Astrocyte of the hippocampus (primary cell): ENCODE results near the gene DEGS1.
"Not testable (repeated sequence)": the region's sequence is repeated elsewhere in the genome, so short reads cannot be mapped to it uniquely, and the experiment has no call there.

Experiments used
- DNase-seq: peaks from one replicate; pipeline ENCODE4 v3.0.0; 2011; ENCODE audit warnings: low read depth, low spot score

Gene DEGS1

DNA sequence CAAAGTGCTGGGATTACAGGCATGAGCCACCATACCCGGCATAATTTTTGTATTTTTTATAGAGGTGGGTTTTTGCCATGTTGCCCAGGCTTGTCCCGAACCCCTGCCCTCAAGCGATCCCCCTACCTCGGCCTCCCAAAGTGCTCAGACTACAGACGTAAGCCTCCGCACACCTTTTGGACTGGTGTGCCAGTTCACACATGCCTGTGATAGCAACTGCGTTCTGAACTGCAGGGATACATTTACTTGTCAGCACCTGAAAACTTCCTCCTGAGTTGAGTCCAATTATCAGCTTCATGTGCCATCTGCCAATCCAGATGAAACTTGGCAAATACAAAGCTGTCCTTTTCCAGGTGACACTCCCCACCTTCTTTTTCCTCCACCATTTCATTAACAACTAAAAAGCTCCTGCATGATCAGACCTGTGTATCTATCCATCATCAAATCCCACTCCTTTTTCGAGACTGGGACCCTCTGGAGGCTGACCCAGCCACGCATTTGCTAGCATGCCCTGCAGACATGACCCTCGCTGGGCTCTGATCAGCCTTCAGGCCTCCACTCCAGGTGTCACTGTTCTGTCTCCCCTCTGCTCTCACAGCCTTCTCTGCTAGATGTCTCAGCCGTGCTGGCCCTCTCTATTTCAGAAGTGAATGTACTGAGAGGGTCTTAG is 2.1 kb upstream of the DEGS1 start:
- DNase-seq = no peak

DNA sequence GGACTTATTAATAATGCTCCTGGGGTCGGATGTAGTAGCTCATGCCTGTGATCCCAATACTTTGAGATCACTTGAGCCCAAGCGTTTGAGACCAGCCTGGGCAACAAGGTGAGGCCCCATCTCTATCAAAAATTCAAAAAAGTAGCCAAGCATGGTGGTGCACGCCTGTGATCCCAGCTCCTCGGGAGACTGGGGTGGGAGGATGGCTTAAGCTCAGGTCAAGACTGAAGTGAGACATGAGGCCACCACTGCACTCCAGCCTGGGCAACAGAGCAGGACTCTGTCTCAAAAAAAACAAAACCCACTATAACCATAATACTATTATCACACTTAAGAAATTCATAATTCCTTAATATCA is 1.6 kb upstream of the DEGS1 start:
- DNase-seq = no peak

DNA sequence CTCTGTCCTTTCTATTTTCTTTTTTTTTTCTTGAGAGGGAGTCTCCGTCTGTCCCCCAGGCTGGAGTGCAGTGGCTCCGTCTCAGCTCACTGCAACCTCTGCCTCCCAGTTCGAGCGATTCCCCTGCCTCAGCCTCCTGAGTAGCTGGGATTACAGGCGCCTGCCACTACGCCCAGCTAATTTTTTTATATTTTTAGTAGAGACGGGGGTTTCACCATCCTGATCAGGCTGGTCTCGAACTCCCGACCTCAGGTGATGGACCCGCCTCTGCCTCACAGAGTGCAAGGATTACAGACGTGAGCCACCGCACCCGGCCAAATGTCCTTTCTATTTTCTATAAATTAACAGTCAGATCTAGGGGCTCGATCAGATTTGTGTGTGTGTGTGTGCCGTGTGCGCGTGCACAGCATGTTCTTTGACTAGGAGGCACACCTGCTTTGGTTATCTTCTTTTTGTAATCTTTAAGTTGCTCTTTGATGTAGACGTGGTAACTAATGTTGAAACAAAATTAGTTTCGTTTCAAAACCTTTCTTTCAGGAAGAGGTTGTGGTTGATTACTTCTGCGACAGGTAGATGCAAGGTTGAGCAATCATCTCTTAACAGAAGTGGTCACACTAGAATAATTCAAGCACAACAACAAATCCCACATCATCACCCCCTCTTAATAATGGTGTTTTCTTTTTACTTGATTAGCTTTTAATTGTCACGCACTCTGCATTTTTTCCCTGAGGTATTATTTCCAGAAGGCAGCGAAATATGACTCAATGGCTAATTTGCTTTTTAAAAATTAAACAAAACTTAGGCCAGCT is 779 bp upstream of the DEGS1 start:
- no peak for DNase-seq

DNA sequence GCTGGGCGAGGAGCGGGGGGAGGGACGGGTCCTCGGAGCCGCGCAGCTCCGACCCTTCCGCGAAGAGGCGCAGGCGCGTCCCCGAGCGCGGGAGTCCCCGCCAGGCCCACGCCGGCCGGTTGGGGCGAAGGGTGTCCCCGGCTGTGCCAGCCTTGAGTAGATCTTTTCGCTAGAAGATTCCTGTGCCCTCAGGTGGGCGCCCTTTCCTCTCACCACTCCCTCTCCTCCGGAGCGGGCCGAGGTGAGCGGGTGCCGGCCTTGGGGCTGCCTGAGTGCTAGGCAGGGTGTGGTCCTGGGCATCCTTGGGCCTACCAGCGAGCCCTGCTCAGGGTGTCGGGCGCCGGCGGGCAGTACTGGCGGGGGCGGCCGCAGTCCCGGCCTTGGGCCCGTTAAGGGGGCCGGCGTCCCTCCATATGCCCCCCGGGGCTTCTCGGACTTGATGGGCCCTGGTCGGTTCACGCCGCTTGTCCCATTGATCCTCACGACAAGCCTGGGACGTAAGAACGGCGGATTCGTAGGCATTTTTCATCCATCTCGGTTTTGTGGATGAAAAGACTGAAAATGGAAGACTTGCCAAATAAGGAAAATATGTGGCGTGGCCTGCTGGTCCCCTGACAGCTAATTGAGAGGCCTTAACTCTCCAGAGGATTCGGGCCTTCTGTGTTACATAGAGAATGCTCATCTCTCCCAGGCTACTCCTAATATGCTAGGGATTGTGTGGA is 712 bp downstream of the DEGS1 start:
- DNase-seq = peak; percentile 84

DNA sequence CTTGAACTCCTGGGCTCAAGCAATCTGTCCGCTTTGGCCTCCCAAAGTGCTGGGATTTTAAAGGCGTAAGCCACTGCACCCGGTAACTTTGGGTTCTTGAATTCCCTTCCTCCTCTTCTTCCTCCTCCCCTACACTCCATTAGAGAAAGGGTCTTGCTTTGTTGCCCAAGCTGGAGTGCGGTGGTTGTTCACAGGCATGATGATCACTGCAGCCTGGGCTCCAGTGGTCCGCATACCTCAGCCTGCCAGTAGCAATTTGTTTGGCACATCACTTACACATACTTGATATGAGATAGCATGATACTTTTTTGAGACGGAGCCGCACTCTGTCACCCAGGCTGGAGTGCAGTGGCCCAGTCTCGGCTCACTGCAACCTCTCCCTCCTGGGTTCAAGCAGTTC is 2.2 kb downstream of the DEGS1 start:
- DNase-seq = no peak

DNA sequence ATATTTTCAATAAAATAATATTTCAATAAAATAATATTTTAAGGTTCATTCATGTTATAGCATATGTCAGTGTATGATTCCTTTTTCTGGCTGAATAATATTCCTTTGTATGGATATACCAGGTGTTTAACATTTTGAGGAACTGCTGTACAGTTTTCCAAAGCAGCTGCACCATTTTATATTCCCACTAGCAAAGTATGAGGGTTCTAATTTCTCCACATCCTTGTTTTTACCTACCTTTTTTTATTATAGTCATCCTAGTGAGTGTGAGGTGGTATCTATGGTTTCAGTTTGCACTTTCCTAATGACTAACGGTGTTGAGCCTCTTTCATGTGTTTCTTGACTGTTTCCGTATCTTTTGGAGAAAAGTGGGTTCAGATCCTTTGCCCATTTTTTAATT is 5.2 kb downstream of the DEGS1 start:
- DNase-seq = no peak

DNA sequence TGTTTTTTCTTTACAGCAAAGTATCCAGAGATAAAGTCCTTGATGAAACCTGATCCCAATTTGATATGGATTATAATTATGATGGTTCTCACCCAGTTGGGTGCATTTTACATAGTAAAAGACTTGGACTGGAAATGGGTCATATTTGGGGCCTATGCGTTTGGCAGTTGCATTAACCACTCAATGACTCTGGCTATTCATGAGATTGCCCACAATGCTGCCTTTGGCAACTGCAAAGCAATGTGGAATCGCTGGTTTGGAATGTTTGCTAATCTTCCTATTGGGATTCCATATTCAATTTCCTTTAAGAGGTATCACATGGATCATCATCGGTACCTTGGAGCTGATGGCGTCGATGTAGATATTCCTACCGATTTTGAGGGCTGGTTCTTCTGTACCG is 6.5 kb downstream of the DEGS1 start:
- peak; percentile 61 for DNase-seq

DNA sequence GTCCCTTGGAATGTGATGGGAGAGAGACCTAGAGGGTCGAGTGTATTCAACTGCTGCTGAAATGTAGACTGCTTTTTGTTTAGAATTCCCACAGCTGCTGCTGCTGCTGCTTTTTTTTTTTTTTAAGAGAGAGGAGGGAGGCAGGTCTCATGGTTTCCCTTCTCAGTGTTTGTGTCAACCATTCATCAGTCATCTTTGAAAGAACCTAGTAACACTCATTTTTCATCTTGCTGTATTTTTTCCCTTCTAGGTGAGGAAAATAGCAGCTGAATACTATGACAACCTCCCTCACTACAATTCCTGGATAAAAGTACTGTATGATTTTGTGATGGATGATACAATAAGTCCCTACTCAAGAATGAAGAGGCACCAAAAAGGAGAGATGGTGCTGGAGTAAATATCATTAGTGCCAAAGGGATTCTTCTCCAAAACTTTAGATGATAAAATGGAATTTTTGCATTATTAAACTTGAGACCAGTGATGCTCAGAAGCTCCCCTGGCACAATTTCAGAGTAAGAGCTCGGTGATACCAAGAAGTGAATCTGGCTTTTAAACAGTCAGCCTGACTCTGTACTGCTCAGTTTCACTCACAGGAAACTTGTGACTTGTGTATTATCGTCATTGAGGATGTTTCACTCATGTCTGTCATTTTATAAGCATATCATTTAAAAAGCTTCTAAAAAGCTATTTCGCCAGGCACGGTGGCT is 9.2 kb downstream of the DEGS1 start:
- no peak for DNase-seq

DNA sequence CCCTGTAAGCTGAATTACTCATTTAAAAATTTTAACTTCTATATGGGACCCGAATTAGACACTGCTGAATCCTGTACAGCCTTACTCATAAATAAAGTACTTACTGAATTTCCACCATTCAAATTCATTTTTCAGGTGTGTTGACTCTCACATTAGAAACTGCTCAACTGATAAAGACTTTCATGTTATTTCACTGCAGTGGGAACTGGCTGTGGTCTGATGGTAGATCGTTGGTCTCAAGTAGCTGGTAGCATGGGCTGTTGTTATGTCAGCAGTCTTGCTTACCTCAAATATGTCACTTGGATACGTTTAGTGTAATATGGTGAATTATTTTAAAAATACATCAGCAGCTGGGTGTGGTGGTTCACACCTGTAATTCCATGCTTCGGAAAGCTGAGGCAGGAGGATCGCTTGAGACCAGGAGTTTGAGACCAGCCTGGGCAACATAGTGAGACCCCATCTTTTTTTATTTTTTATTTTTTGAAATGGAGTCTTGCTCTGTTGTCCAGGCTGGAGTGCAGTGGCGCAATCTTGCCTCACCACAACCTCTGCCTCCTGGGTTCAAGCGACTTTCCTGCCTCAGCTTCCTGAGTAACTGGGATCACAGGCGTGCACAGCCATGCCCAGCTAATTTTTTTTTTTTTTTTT is 10.4 kb downstream of the DEGS1 start:
- no peak for DNase-seq

DNA sequence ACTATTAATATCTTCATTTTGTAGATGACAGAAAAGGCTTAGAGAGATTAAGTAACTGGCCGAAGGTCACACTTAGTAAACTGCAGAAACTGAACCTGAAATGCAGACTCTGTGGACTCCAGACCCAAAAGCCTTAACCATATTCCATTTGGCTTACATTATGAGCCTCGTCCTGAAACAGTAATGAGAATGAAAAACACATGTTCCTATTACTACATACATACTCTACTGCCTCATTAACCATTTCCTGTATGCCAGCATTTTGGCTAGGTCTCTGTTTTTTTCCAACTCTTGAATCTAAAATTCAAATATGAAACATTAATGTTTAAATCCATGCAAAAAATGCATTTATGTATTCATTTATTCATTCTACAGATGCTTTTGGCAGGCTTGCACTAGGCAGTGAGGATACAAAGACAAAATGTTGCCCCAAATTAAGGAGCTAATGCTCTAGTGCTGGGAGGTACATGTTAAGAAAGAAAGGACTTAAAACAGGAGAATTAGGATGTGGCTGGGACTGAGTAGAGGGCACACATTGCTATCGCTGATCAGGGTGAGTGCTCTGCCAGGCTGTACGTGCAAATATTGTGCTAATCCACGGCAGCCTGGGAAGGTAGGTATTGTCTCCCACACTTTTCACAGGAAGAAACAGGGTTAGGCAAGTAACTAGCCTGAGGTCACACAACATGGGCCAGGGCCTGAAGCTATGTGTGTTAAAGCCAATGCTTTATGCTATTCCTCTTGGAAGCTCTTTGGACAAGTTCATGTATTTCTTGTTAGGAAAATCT is 14.0 kb downstream of the DEGS1 start:
- no peak for DNase-seq

DNA sequence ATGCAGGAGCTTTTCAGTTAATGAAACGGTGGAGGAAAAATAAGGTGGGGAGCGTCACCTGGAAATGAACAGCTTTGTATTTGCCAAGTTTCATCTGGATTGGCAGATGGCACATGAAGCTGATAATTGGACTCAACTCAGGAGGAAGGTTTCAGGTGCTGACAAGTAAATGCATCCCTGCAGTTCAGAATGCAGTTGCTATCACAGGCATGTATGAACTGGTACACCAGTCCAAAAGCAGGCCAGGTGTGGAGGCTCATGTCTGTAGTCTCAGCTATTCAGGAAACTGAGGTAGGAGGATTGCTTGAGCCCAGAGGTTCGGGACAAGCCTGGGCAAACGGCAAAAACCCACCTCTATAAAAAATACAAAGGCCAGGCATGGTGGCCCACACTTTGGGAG is 15.5 kb downstream of the DEGS1 start:
- DNase-seq = no peak

DNA sequence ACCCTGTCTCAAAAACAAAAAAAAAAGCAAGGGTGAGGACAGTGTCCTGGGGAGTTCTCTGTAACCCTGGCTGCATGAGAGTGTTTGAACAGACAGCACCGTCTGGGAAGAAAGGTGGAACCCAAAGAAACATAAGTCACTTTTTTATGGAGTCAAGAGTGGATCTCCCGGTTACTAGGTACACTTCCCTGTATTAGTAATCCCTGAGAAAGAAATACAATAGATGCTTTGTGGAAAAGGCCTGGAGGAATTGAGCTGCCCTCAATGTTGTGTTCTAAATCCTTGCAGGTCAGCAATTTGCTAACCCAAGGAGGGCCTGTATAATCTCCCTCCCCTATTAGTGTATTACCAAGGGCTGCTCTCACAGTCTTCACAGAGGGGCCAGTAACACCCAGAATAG is 16.6 kb downstream of the DEGS1 start:
- DNase-seq = no peak

DNA sequence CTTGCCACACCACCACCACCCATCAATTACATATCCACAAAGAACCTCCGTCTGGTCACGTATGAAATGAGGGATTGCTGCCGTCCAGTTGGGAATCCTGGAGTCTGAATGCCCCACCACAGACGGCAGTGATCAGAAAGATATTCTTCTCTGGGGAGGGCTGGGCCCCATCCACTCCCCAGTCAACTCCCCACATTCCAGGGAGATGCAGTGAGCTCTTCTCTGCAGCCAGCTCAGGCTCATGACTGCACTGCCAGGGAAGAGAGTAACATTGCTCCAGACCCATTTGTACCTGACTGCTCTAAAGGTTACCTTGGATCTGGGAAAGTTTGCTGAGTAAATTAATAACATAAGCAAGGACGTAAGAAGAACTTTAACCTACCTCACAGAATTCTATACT is 18.3 kb downstream of the DEGS1 start:
- no peak for DNase-seq

DNA sequence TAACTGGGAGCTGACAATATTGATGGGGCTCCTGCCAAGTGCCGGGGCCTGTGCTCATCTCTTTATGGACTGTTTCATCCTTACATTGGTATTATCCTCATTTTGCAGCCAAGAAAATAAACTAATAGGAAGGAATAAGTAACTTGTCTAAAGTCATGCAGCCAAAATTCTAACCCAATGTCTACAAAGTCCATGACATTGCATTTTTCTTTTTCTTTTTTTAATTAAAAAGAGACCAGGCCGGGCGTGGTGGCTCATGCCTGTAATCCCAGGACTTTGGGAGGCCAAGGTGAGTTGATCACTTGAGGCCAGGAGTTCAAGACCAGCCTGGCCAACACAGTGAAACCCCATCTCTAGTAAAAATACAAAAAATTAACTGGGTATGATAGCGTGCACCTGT is 18.8 kb downstream of the DEGS1 start:
- DNase-seq = no peak

DNA sequence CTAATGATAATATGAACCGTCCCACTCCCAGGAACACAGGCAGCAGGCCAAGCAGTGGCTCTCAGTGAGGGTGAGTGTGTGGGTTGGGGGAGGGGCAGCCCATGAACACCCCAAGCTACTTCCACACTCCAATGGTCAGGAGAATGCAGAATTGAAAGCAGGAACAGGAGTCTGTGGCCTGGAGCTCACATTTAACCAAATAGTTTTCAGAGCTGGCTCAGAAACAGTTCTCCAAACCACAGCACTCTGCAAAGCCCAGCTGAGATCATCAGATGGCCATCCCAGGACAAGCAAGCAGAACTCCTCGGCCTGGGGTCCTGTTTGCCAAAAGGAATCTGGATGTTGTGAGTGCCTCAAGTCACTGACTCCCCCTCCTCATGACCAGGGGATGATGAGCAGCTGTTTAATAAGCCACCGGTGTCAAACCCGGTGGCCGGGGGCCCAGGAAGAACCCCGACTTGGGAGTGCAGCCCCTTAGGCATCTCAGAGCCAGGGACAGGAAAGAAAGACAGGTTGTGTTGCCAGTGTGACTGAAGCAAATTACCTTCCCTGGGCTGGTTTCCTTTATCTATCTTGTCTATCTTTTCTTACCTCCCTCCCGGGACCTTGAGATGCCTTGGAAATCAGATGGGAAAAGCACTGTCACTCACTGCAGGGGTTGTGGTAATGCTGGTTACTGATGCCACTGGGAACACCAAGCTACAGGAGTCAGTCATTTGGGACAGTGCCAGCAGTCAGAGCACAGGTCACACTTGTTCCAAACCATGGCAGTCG is 20.4 kb downstream of the DEGS1 start:
- DNase-seq = peak; percentile 94

DNA sequence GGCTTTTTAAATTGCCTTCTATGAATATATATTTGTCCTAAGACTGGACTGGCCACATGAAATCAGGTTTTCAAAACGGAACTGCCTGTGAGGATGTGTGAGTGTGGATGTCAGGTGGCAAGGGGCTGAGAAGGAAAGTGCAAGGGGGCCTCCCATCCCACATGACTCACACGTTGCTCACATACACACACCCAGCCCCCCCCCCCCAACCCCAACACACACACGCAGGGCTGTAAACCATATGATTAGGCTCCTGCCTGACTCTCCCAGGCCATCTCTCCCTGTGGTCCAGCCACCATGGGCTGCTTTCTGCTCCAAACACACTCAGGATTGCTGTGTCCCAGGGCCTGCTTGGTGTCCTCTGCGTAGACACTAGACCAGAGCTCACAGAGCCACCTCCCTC is 22.4 kb downstream of the DEGS1 start:
- DNase-seq = peak; percentile 73

DNA sequence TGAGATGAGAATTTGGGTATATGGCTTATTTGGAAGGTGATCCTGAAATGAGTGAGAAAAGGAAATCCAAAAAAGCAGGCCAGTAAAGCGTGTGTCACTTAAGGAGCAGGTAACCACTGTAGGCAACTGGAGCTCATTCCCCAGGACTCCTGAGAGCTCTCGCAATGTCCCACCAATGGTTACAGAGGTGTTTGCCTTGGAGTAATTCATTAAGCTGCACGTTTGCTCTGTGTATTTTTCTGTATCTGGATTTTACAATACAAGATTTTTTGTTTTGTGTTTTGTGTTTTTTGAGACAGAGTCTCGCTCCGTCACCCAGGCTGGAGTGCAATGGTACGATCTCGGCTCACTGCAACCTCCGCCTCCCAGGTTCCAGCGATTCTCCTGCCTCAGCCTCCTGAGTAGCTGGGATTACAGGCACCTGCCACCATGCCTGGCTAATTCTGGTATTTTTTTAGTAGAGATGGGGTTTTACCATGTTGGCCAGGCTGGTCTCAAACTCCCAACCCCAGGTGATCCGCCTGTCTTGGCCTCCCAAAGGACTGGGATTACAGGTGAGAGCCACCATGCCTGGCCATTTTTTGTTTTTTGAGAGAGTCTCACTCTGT is 23.0 kb downstream of the DEGS1 start:
- not testable (repeated sequence) for DNase-seq

DNA sequence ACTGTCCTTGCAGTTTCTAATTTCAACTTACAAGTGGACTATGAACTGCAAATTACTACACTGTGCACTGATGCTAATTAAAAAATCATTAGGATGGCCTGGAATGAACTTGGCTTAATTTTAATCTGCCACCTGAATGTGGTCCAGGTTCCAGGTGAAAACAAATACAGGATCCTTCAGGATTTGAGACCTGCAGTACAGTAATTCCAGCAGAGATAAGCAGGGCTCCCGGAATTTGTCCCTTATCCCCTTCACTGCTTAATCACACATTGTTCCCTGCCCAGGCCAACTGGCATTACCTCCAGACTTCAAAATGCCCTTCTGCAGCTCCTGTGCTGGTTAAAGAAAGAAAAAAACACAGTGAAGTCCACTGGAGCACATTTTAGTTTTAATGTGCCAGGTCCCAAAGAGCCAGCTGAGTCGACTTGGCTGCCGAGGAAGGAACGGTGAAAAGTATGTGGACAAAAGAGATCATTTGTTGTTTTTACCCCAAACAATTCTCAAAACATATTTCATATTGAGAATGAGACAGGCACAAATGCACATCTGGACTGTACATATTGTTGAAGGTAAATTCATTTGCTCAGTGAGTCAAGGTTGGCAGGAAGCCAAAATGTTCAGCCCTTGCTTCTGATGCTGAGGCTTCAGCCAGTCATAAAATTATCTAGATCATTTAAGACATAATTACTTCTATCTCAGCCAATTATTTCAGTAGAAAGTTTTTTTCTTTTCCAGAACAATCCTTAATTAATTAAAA is 28.3 kb downstream of the DEGS1 start:
- peak; percentile 74 for DNase-seq

DNA sequence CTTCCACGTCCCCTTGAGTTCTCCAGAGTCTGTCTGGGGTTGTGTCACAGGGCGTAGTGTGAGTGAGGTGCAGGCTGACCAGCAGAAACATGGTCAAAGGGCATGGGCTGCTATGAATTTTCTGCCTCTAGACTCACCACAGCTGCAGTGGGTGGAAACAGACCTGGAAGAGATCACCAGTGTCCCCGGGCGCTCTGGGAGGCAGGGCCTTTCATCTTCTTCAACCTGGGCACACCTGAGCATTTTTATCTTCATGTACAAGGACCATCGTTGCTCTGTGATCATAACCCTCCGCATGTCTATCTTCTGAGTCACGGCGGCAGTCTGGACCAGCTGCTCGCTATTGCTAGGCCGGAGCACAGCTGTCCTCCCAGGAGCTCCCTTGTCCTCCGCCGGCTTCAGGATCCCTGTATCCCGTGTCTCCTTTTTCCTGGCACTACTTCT is 29.6 kb downstream of the DEGS1 start:
- no peak for DNase-seq
